ENCODE measurements around the gene MYO5C. TPM values are rescaled to one million over a fixed set of nuclear protein-coding genes. Genes with fewer than 3 reads are reported as not detected.

MYO5C gene
- total RNA-seq, 2 experiments from 2014 or later, result 0.42 to 0.69 TPM

- Mint-ChIP-seq H3K36me3 (ENCODE audit: low read depth) (no peaks in the 10 kb centered on the region), H3K4me1 (peaks cover 31% of the 10 kb centered on the region), H3K27me3 (no peaks in the 10 kb centered on the region), H3K4me3 (peak overlapping the region; percentile 53), H3K9me3 (ENCODE audit: low read depth) (no peaks in the 10 kb centered on the region), H3K27ac (peak overlapping the region; percentile 70)
- ChIA-PET CTCF (interaction anchor here (0.6 to 7.0 kb wide), 39 partner anchors 8 to 478 kb away, joined by 3 to 67 read pairs (median 4); no protein-coding TSS in a partner anchor), POLR2A (no interaction called here)
- peak; percentile 48 for ATAC-seq
- DNase-seq, result peak; percentile 88
- intact Hi-C loops (cut with DNase I, micrococcal nuclease), result loop anchor here (1.0 to 10.0 kb wide), 11 partner anchors 75 to 479 kb away; partner anchors contain the start of genes ARPP19 (in 1 of the 2) and ATOSA (in 1 of the 2)
Observed at GRCh38 chr15:52256366-52256765, 39.2 kb downstream of the MYO5C start.

GRCh38 chr15:52255935-52256334, 39.7 kb downstream of the MYO5C start:
- CTCF ChIA-PET, result interaction anchor here (0.7 to 7.0 kb wide), 22 partner anchors 12 to 479 kb away, joined by 3 to 67 read pairs (median 4); no protein-coding TSS in a partner anchor

GRCh38 chr15:52255008-52255407, 40.6 kb downstream of the MYO5C start:
- Mint-ChIP-seq H3K27ac (no peak overlapping the region), H3K27me3 (no peaks in the 10 kb centered on the region), H3K4me3 (no peak overlapping the region), H3K36me3 (ENCODE audit: low read depth) (no peaks in the 10 kb centered on the region), H3K4me1 (peaks cover 30% of the 10 kb centered on the region), H3K9me3 (ENCODE audit: low read depth) (no peaks in the 10 kb centered on the region)
- peak; percentile 42 for ATAC-seq
- CTCF ChIA-PET, result interaction anchor here (0.6 to 7.0 kb wide), 13 partner anchors 15 to 483 kb away, joined by 3 to 67 read pairs (median 4); no protein-coding TSS in a partner anchor
- POLR2A ChIA-PET, result no interaction called here
- intact Hi-C loops (cut with DNase I, micrococcal nuclease), result loop anchor here (5.0 to 10.0 kb wide), 6 partner anchors 77 to 347 kb away; no protein-coding TSS in a partner anchor
- DNase-seq, result no peak

More at GRCh38 chr15:52255935-52256334, 39.7 kb downstream of the MYO5C start:
- POLR2A ChIA-PET, result no interaction called here
- no peaks in the 10 kb centered on the region for H3K36me3 Mint-ChIP-seq (ENCODE audit: low read depth)
- H3K4me1 Mint-ChIP-seq, result peaks cover 30% of the 10 kb centered on the region
- no peak for DNase-seq
- no peaks in the 10 kb centered on the region for H3K27me3 Mint-ChIP-seq
- H3K27ac Mint-ChIP-seq, result no peak overlapping the region
- intact Hi-C loops (cut with DNase I, micrococcal nuclease), result loop anchor here (1.0 to 10.0 kb wide), 11 partner anchors 75 to 479 kb away; partner anchors contain the start of genes ARPP19 (in 1 of the 2) and ATOSA (in 1 of the 2)
- H3K9me3 Mint-ChIP-seq (ENCODE audit: low read depth), result no peaks in the 10 kb centered on the region
- ATAC-seq, result no peak
- H3K4me3 Mint-ChIP-seq, result no peak overlapping the region

GRCh38 chr15:52254391-52254790, 41.2 kb downstream of the MYO5C start:
- peaks cover 30% of the 10 kb centered on the region for H3K4me1 Mint-ChIP-seq
- H3K9me3 Mint-ChIP-seq (ENCODE audit: low read depth), result no peaks in the 10 kb centered on the region
- no peaks in the 10 kb centered on the region for H3K36me3 Mint-ChIP-seq (ENCODE audit: low read depth)
- ATAC-seq (no peak), DNase-seq (no peak)
- ChIA-PET CTCF (interaction anchor here (0.6 to 7.0 kb wide), 9 partner anchors 14 to 484 kb away, joined by 3 to 67 read pairs (median 4); no protein-coding TSS in a partner anchor), POLR2A (no interaction called here)
- peak overlapping the region; percentile 45 for H3K27ac Mint-ChIP-seq
- H3K27me3 Mint-ChIP-seq, result no peaks in the 10 kb centered on the region
- intact Hi-C loops (cut with DNase I, micrococcal nuclease), result loop anchor here in 1 of 2 experiments (10.0 kb wide), 1 partner anchor 210 kb away; no protein-coding TSS in a partner anchor
- no peak overlapping the region for H3K4me3 Mint-ChIP-seq

- Mint-ChIP-seq H3K4me1 (peaks cover 30% of the 10 kb centered on the region), H3K9me3 (ENCODE audit: low read depth) (no peaks in the 10 kb centered on the region), H3K36me3 (ENCODE audit: low read depth) (no peaks in the 10 kb centered on the region), H3K27me3 (no peaks in the 10 kb centered on the region), H3K27ac (peak overlapping the region; percentile 51), H3K4me3 (no peak overlapping the region)
- ATAC-seq (peak; percentile 83), DNase-seq (no peak)
- CTCF ChIA-PET, result interaction anchor here (0.7 to 7.0 kb wide), 7 partner anchors 10 to 482 kb away, joined by 3 to 67 read pairs (median 4); no protein-coding TSS in a partner anchor
- POLR2A ChIA-PET, result interaction anchor here (0.6 kb wide), 1 partner anchor 411 kb away, joined by 4 read pairs; no protein-coding TSS in a partner anchor
- intact Hi-C loops (cut with DNase I, micrococcal nuclease), result loop anchor here (2.0 to 10.0 kb wide), 2 partner anchors 212 to 306 kb away; no protein-coding TSS in a partner anchor
Observed at GRCh38 chr15:52252781-52253180, 42.8 kb downstream of the MYO5C start.

GRCh38 chr15:52251144-52251860, 44.3 kb downstream of the MYO5C start:
- DNase-seq, result no peak
- H3K9me3 Mint-ChIP-seq (ENCODE audit: low read depth), result no peaks in the 10 kb centered on the region
- H3K4me3 Mint-ChIP-seq, result no peak overlapping the region
- ChIA-PET POLR2A (no interaction called here), CTCF (interaction anchor here (1.0 to 1.6 kb wide), 4 partner anchors 9 to 485 kb away, joined by 3 to 8 read pairs (median 4); no protein-coding TSS in a partner anchor)
- H3K27ac Mint-ChIP-seq, result peak overlapping the region; percentile 49
- no peaks in the 10 kb centered on the region for H3K27me3 Mint-ChIP-seq
- peaks cover 20% of the 10 kb centered on the region for H3K4me1 Mint-ChIP-seq
- ATAC-seq, result no peak
- no peaks in the 10 kb centered on the region for H3K36me3 Mint-ChIP-seq (ENCODE audit: low read depth)
- intact Hi-C loops (cut with DNase I, micrococcal nuclease), result loop anchor here in 1 of 2 experiments (10.0 kb wide), 1 partner anchor 213 kb away; no protein-coding TSS in a partner anchor

GRCh38 chr15:52247461-52247860, 48.1 kb downstream of the MYO5C start:
- DNase-seq (no peak), ATAC-seq (no peak)
- POLR2A ChIA-PET, result no interaction called here
- CTCF ChIA-PET, result interaction anchor here (1.3 to 2.0 kb wide), 3 partner anchors 10 to 15 kb away, joined by 3 to 11 read pairs (median 5); no protein-coding TSS in a partner anchor
- Mint-ChIP-seq H3K4me3 (no peak overlapping the region), H3K9me3 (ENCODE audit: low read depth) (no peaks in the 10 kb centered on the region), H3K4me1 (peaks cover under 1% of the 10 kb centered on the region), H3K27me3 (no peaks in the 10 kb centered on the region), H3K27ac (no peak overlapping the region), H3K36me3 (ENCODE audit: low read depth) (no peaks in the 10 kb centered on the region)
- intact Hi-C loops (cut with DNase I, micrococcal nuclease), result no loop called here

GRCh38 chr15:52246686-52247431, 48.7 kb downstream of the MYO5C start:
- ChIA-PET POLR2A (no interaction called here), CTCF (interaction anchor here (0.8 to 2.0 kb wide), 6 partner anchors 11 to 39 kb away, joined by 3 to 11 read pairs (median 4); no protein-coding TSS in a partner anchor)
- no peak for DNase-seq
- Mint-ChIP-seq H3K9me3 (ENCODE audit: low read depth) (no peaks in the 10 kb centered on the region), H3K4me1 (no peaks in the 10 kb centered on the region), H3K27me3 (no peaks in the 10 kb centered on the region), H3K4me3 (no peak overlapping the region), H3K27ac (no peak overlapping the region), H3K36me3 (ENCODE audit: low read depth) (no peaks in the 10 kb centered on the region)
- ATAC-seq, result no peak
- intact Hi-C loops (cut with DNase I, micrococcal nuclease), result no loop called here

GRCh38 chr15:52243697-52244555, 51.7 kb downstream of the MYO5C start:
- Mint-ChIP-seq H3K4me3 (no peak overlapping the region), H3K27ac (no peak overlapping the region), H3K9me3 (ENCODE audit: low read depth) (no peaks in the 10 kb centered on the region), H3K4me1 (peaks cover 4% of the 10 kb centered on the region), H3K27me3 (no peaks in the 10 kb centered on the region), H3K36me3 (ENCODE audit: low read depth) (no peaks in the 10 kb centered on the region)
- ATAC-seq (no peak), DNase-seq (no peak)
- ChIA-PET CTCF (interaction anchor here (0.6 kb wide), 1 partner anchor 12 kb away, joined by 5 read pairs; no protein-coding TSS in a partner anchor), POLR2A (no interaction called here)
- intact Hi-C loops (cut with DNase I, micrococcal nuclease), result no loop called here

GRCh38 chr15:52243286-52243685, 52.3 kb downstream of the MYO5C start:
- Mint-ChIP-seq H3K9me3 (ENCODE audit: low read depth) (no peaks in the 10 kb centered on the region), H3K4me3 (no peak overlapping the region), H3K4me1 (peaks cover 4% of the 10 kb centered on the region), H3K27me3 (no peaks in the 10 kb centered on the region), H3K36me3 (ENCODE audit: low read depth) (no peaks in the 10 kb centered on the region), H3K27ac (no peak overlapping the region)
- intact Hi-C loops (cut with DNase I, micrococcal nuclease), result no loop called here
- POLR2A ChIA-PET, result no interaction called here
- DNase-seq (no peak), ATAC-seq (no peak)
- CTCF ChIA-PET, result no interaction called here
